ENCODE results near the gene MSX2.
"Not testable (repeated sequence)": the region's sequence is repeated elsewhere in the genome, so short reads cannot be mapped to it uniquely, and the experiment has no call there.

Gene MSX2

GRCh38 chr5:174733836-174734235 lies 9.5 kb downstream of the MSX2 start:
- DNase-seq: no peak

GRCh38 chr5:174734571-174735497 lies 10.5 kb downstream of the MSX2 start:
- DNase-seq: no peak

GRCh38 chr5:174735498-174736330 lies 11.3 kb downstream of the MSX2 start:
- DNase-seq: peak; percentile 9

- no peak for DNase-seq
Observed at GRCh38 chr5:174736331-174736721, 11.9 kb downstream of the MSX2 start.

GRCh38 chr5:174736777-174737176 lies 12.4 kb downstream of the MSX2 start:
- no peak for DNase-seq

GRCh38 chr5:174737330-174737729 lies 12.9 kb downstream of the MSX2 start:
- no peak for DNase-seq

- DNase-seq: no peak
Observed at GRCh38 chr5:174741352-174741751, 17.0 kb downstream of the MSX2 start.

GRCh38 chr5:174744896-174745295 lies 20.5 kb downstream of the MSX2 start:
- DNase-seq: no peak

GRCh38 chr5:174745590-174746103 lies 21.3 kb downstream of the MSX2 start:
- DNase-seq: no peak

- DNase-seq: no peak
Observed at GRCh38 chr5:174750711-174751110, 26.3 kb downstream of the MSX2 start.

- DNase-seq: no peak
Observed at GRCh38 chr5:174751154-174752000, 27.0 kb downstream of the MSX2 start.

- DNase-seq: no peak
Observed at GRCh38 chr5:174752121-174752520, 27.7 kb downstream of the MSX2 start.

- no peak for DNase-seq
Observed at GRCh38 chr5:174755106-174755505, 30.7 kb downstream of the MSX2 start.

- no peak for DNase-seq
Observed at GRCh38 chr5:174759091-174759490, 34.7 kb downstream of the MSX2 start.

- no peak for DNase-seq
Observed at GRCh38 chr5:174760721-174761120, 36.3 kb downstream of the MSX2 start.

GRCh38 chr5:174761341-174761740 lies 37.0 kb downstream of the MSX2 start:
- DNase-seq: not testable (repeated sequence)

- no peak for DNase-seq
Observed at GRCh38 chr5:174764309-174764708, 39.9 kb downstream of the MSX2 start.

GRCh38 chr5:174765540-174765939 lies 41.2 kb downstream of the MSX2 start:
- DNase-seq: no peak

GRCh38 chr5:174767670-174768069 lies 43.3 kb downstream of the MSX2 start:
- no peak for DNase-seq

- no peak for DNase-seq
Observed at GRCh38 chr5:174769005-174769404, 44.6 kb downstream of the MSX2 start.

GRCh38 chr5:174773371-174773770 lies 49.0 kb downstream of the MSX2 start:
- DNase-seq: no peak

GRCh38 chr5:174775081-174775480 lies 50.7 kb downstream of the MSX2 start:
- DNase-seq: no peak

- DNase-seq: no peak
Observed at GRCh38 chr5:174777111-174777510, 52.7 kb downstream of the MSX2 start.

All from activated CD4-positive, alpha-beta T cell treated with anti-CD3 and anti-CD28 coated beads, Interleukin-10, Interleukin-2, amounts not matched to agents 100 ng/mL and 50 ng/mL, durations not matched to agents 16 hours and 8 hours (primary cell).